HTR-8/SVneo (cell line): Measurements from ENCODE around the gene MCIDAS.

Experiments
- DNase-seq: peaks from one replicate; pipeline ENCODE4 v3.0.0; 2011; ENCODE audit warnings: low spot score, mixed read lengths; ENCODE audit not compliant: insufficient read length
- FAIRE-seq: peaks from 2 replicates; lab custom pipeline; 2011; peaks lifted over from hg19 to GRCh38; lab: Jason Lieb, UNC

The MCIDAS gene

GRCh38 chr5:55226934-55227663 lies at the start of gene MCIDAS:
MCIDAS (minus strand) TSS chr5:55227315; CDS start chr5:55227138, 177 bp downstream.
- DNase-seq = peak; percentile 77
- FAIRE-seq = peak; percentile 87

- FAIRE-seq (no peak), DNase-seq (no peak)
These were observed 49.7 kb upstream of the MCIDAS start for GRCh38 chr5:55276771-55277170.

DNA sequence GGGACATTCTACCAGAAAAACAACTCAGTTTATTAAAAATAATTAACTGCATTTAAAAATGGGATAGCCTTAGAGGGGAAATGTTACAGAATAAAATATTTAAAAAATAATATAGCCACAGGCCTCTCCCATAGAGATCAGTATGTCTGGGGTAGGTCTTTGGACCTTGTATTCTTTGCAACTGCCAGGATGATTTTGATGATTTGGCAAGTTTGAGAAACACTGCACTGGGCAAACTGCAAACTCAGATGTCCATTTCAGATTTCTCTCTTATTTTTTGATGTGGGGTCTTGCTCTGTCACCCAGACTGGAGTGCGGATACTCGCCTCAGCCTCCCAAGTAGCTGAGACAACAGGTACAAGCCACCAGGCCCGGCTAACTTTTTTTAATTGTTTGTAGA lies 31.2 kb upstream of the MCIDAS start:
- DNase-seq = no peak
- FAIRE-seq = no peak

DNA sequence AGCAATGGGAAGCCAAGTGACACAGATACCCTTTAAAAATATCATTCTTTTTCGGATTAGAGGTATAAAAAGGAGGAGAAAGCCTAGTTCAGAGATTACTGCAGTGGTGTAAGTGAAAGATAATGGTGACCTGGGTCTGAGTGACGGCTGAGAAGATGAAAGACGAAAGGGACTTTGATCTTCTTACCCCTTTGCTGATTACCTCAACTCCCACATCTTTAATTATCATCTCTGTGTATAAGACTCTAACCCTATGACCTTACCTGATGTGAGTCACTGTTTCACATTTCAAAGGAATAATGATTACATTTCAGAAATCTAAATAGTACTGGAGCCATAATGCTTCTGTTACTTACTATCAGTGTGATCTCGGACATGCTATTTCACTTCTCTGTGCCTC lies 27.7 kb upstream of the MCIDAS start:
- DNase-seq = no peak
- FAIRE-seq = no peak

DNA sequence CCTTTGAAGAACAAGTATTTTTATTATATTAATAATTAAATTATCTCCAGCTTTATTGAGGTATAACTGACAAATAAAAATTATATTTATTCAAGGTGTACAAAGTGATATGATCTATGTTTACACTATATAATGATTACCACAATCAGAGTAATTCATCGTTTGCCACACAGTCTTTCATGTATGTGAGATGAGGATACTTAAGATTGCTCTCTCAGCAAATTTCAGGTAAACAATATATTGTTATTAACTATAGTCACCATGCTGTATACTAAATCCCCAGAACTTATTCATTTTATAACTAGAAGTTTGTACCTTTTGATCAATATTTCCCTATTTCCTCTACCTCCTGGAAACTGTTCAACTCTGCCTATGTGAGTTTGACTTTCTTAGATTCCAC lies 22.9 kb upstream of the MCIDAS start:
- FAIRE-seq = no peak

DNA sequence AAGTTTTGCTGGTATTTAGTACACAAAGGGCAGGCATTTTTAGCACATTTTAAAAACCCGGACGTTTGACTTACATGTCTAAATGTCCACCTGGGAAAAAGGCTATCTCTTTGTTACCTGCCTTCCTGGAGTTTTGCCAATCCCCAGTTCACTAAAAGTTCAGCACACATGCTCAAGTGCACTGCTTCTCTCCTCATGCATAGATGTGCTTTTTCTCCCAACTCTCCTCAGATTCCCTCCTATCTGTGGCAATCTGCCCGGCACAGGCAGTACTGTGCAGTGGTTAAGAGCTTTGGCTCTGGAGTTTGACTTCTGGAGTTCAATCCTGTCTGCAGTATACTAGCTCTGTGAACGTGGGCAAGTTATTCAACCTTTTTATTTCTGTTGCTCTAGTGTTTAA lies 14.6 kb upstream of the MCIDAS start:
- FAIRE-seq (no peak), DNase-seq (no peak)

More for the DNA sequence above, 22.9 kb upstream of the MCIDAS start:
- DNase-seq = no peak

- FAIRE-seq = no peak
- no peak for DNase-seq
These were observed 9.7 kb upstream of the MCIDAS start for GRCh38 chr5:55236800-55237199.

- DNase-seq = no peak
These were observed 7.1 kb upstream of the MCIDAS start for GRCh38 chr5:55234121-55234700.

GRCh38 chr5:55232985-55233928 lies 6.1 kb upstream of the MCIDAS start, which contains the start of gene CCNO:
CCNO (minus strand) TSS chr5:55233608; CDS start chr5:55233523, 85 bp downstream.
- peak; percentile 42 for FAIRE-seq
- DNase-seq = peak; percentile 78

More at GRCh38 chr5:55234121-55234700, 7.1 kb upstream of the MCIDAS start:
- FAIRE-seq = no peak

GRCh38 chr5:55232271-55232984 lies 5.3 kb upstream of the MCIDAS start:
- DNase-seq (peak; percentile 48), FAIRE-seq (no peak)

GRCh38 chr5:55231919-55232270 lies 4.8 kb upstream of the MCIDAS start:
- FAIRE-seq (no peak), DNase-seq (no peak)

GRCh38 chr5:55231029-55231918 lies 4.2 kb upstream of the MCIDAS start:
- FAIRE-seq = no peak
- no peak for DNase-seq

- no peak for DNase-seq
- no peak for FAIRE-seq
These were observed 3.0 kb upstream of the MCIDAS start for GRCh38 chr5:55230086-55230629.

DNA sequence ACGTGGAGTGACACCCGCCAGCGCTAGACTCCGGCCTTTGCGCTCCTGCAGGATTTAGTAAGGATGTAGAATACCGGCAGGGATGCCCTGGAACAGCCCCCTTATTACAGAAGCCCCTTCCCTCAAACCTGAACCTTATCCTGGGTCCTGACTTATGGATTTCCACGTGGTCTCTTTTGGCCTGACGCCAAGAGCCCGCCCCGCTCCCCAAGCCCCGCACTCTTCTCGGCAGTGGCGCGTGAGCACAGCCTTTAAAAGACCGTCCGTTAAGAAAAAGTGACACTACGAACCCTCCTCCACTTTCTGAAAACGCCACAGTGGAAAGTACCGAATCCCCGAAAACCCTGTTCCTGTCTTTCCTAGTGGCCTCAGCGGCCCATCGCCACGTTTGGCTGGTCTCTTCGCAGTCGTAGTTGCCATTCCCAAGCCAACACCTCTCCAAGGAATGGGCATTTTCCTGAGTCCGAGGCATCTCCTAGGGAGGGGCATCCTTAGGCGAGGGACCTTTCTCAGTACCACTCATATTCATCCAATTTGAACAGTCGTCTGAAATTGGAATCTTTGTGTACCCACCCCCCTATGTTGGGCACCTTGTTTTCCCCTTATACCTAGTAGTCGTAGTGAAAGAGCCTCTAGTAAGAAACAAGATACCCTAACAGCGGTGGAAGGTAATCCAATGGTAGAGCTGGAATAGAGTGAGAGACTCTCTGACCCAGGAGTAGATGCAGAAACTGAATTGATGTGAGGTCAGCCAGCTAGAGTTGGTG lies 732 bp upstream of the MCIDAS start:
- FAIRE-seq (no peak), DNase-seq (no peak)

DNA sequence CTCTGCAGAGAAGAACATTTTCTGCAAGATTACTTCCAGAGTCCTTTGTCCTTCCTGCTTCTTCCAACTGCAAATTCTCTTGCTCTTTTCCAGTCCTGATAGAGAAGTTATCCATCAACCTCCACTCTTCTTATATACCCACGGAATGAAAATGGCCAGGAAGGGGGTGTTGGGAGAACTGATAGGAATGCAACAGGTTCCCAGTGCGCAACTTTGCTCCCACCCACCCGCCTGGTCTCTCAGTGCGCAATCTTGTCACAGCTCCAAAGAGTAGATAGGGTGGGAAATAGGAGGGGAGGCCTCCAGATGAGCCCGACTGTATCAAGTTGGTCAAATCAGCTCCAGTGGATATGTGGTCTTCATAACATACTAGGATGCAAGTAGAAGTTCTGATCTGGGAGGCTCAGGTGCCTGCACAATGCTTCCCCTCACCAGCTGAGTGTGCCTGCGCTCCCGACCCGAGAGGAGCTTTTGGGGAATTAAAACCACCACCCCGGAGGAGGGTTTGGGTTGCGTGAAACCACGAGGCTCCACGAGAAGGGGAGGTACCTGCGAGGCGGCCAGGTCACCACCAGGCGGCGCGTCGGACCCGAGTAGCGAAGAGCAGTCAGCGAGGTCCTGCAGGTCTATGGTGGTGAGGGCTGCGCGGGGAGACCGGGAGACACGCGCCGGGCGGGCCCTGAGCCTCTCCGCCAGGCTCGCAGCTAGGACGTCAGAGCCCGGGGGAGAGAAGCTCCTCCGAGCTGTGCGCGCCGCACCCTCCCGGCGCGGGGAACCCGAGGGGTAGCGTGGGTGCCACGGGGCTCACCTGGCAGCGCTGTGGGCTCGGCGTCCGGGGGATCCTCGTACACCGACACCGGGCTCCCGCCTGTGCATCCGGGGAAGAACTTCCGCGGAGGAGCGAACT lies 835 bp downstream of the MCIDAS start:
- DNase-seq (peak; percentile 91), FAIRE-seq (peak; percentile 92)

GRCh38 chr5:55225346-55225745 lies 1.8 kb downstream of the MCIDAS start:
- no peak for FAIRE-seq

GRCh38 chr5:55223812-55224240 lies 3.3 kb downstream of the MCIDAS start:
- no peak for FAIRE-seq

More at GRCh38 chr5:55225346-55225745, 1.8 kb downstream of the MCIDAS start:
- no peak for DNase-seq

More at GRCh38 chr5:55223812-55224240, 3.3 kb downstream of the MCIDAS start:
- DNase-seq = no peak
